SK-N-MC (cell line): ENCODE measurements around the gene MBNL2.

Source experiments
- EZH2 ChIP-seq: fragments of 200-600 bp; sonication (generic); IDR thresholded peaks from one replicate; pipeline ENCODE4 v1.6.1; 2017; ENCODE audit warnings: antibody characterized with exemption
- FOXP2 ChIP-seq: optimal IDR thresholded peaks from 2 replicates; pipeline ENCODE3; 2011; ENCODE audit warnings: mild to moderate bottlenecking, moderate library complexity; ENCODE audit not compliant: insufficient read depth; ENCODE audit errors: extremely low read length, control extremely low read depth
- POLR2AphosphoS5 ChIP-seq: IDR thresholded peaks from 2 replicates; pipeline ENCODE4 v1.6.1; 2012; ENCODE audit warnings: mild to moderate bottlenecking, low read depth, low read length, borderline replicate concordance

DNA sequence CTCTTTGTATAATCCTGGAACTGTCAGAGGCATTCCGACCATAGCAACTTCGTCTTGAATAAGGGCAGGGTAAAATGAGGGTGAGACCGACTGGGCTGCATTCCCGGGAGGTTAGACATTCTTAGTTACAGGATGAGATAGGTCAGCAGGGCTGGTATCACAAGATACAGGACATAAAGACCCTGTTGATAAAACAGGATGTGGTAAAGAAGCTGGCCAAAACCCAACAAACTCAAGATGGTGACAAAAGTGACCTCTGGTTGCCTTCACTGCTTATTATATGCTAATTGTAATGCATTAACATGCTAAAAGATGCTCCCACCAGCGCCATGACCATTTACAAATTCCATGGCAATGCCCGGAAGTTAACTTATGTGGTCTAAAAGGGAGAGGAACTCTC is 27.7 kb upstream of the MBNL2 start:
- TF ChIP-seq EZH2: no peak
- no peak for TF ChIP-seq POLR2AphosphoS5
- no peak for TF ChIP-seq FOXP2
